Measurements from ENCODE around the gene IFITM2. TPM values are rescaled to one million over a fixed set of nuclear protein-coding genes. Genes with fewer than 3 reads are reported as not detected.
"Not testable (repeated sequence)": the region's sequence is repeated elsewhere in the genome, so short reads cannot be mapped to it uniquely, and the experiment has no call there.

The IFITM2 gene
- total and polyA plus RNA-seq, 2 of the 13 experiments (the other 11 are each of a cell fraction or from before 2014, with no cell fraction given), result 13.8 to 267 TPM

- TF ChIP-seq UBTF (CRISPR knock-in tag; IDR thresholded peaks at IDR 0.05) (peak; percentile 77), ZSCAN21 (CRISPR knock-in tag; IDR thresholded peaks at IDR 0.05; ENCODE audit: borderline replicate concordance) (0 out of 2 replicates have a peak, but pooled peaks have one; percentile 15), TBX2 (CRISPR knock-in tag; IDR thresholded peaks at IDR 0.05; ENCODE audit: borderline replicate concordance) (0 out of 2 replicates have a peak, but pooled peaks have one; percentile 32)
Observed at GRCh38 chr11:319121-319887, 11.7 kb downstream of the IFITM2 start (continued).

GRCh38 chr11:319888-320273 lies 12.3 kb downstream of the IFITM2 start:
- BruUV-seq (replicated peaks); H4K20me1 ChIP-seq (ENCODE audit: insufficient read depth, low read length); H3K79me2 ChIP-seq (ENCODE audit: insufficient read depth, low read length); H3K27me3 ChIP-seq (ENCODE audit: control insufficient read depth in 1 of 2, insufficient read depth in 2 of 2, low read length in 2 of 2); H3K36me3 ChIP-seq (replicated peaks in 1 of 2; ENCODE audit: control insufficient read depth in 1 of 2, insufficient read depth in 2 of 2, low read length in 2 of 2); FAIRE-seq; CTCF ChIA-PET (ENCODE audit: low intra/inter-chr PET ratio, low total read pairs); H3K9me3 ChIP-seq (ENCODE audit: low read length); intact Hi-C loops (cut with micrococcal nuclease; ENCODE audit: unreplicated experiment); DNase-seq (ENCODE audit: low spot score); H2AFZ ChIP-seq (ENCODE audit: low read length); in situ Hi-C loops (cut with HindIII; ENCODE audit: extremely low pct_ligation_motif_present, low pct_unique_long_range_greater_than_20kb): not testable (repeated sequence)
- Histone ChIP-seq H3K9ac (ENCODE audit: insufficient read depth, low read depth, low read length) (peak overlapping the region; percentile 77), H3K27ac (ENCODE audit: extremely low read length, insufficient read depth, low read length) (peak overlapping the region; percentile 66), H3K4me2 (ENCODE audit: low read depth, low read length) (peak overlapping the region; percentile 81), H3K4me3 (replicated peaks in 1 of 3; ENCODE audit: insufficient read depth in 1 of 3, low read depth in 2 of 3, low read length in 3 of 3) (peak overlapping the region; percentile 59 to 85 (median 83)), H3K4me1 (ENCODE audit: insufficient read depth, low read length) (peaks cover 45% of the 10 kb centered on the region)
- POLR2A ChIA-PET, result interaction anchor here (1.1 to 1.9 kb wide), 5 partner anchors 9 to 36 kb away, joined by 4 to 11 read pairs (median 5); partner anchors contain the start of gene IFITM2
- 0 out of 2 replicates have a peak, but pooled peaks have one; percentile 3 for TF ChIP-seq MAX (IDR thresholded peaks at IDR 0.05)
- 0 out of 2 replicates have a peak, but pooled peaks have one; percentile 12 for TF ChIP-seq ZNF143 (CRISPR knock-in tag; IDR thresholded peaks at IDR 0.05)
- 0 out of 2 replicates have a peak, but pooled peaks have one; percentile 5 for TF ChIP-seq SAP130 (CRISPR knock-in tag; IDR thresholded peaks at IDR 0.05; ENCODE audit: low read depth)
- peak; percentile 17; the same call in 1 of the 2 replicates for TF ChIP-seq TFAP4 (IDR thresholded peaks at IDR 0.05; ENCODE audit: borderline replicate concordance, low read depth)
- ATAC-seq, result peak; percentile 3
- WGBS (ENCODE audit: low lambda C conversion rate), result no CpG with 5 or more reads among the region's 10 CpGs

All from HepG2 (cell line).